Measurements from ENCODE around the gene P2RX4. TPM values are rescaled to one million over a fixed set of nuclear protein-coding genes. Genes with fewer than 3 reads are reported as not detected.
"Not testable (repeated sequence)": the region's sequence is repeated elsewhere in the genome, so short reads cannot be mapped to it uniquely, and the experiment has no call there.

P2RX4 gene
- total RNA-seq, 1 donor = 9.1 TPM

DNA sequence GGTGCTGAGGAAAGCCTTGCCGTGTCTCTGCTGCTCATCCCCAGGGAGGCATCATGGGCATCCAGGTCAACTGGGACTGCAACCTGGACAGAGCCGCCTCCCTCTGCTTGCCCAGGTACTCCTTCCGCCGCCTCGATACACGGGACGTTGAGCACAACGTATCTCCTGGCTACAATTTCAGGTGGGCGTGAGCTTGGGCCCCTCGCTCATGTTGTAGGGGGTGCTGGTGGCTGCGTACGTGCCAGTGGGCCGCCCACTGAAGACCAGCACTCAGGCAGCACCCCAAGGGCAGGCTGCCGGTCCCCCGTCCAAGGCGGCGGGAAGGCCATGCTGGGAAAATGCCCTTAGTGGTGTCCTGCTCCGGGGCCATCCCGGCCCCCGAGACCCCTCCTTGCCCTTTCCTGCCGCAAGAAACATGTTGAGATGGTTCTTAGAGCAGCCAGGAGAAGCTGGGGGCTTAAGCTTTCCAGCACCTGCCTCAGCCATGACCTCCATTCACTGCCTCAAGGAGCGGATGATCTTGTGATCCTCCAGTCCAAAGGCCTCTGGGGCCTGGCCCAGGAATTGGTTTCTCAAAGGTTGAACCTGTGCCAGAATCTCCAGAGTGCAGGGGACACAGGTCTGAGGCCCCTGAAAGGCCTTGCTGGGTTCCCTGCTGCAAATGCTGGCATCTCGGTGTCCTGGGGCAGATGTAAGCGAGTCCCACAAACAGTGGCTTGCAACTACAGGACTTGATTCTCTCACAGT lies 19.2 kb downstream of the P2RX4 start:
- DNase-seq (ENCODE audit: low read depth) = no peak
- no peak overlapping the region for H3K4me3 ChIP-seq (ENCODE audit: low read depth, low read length)
- TF ChIP-seq, protein P1, sequence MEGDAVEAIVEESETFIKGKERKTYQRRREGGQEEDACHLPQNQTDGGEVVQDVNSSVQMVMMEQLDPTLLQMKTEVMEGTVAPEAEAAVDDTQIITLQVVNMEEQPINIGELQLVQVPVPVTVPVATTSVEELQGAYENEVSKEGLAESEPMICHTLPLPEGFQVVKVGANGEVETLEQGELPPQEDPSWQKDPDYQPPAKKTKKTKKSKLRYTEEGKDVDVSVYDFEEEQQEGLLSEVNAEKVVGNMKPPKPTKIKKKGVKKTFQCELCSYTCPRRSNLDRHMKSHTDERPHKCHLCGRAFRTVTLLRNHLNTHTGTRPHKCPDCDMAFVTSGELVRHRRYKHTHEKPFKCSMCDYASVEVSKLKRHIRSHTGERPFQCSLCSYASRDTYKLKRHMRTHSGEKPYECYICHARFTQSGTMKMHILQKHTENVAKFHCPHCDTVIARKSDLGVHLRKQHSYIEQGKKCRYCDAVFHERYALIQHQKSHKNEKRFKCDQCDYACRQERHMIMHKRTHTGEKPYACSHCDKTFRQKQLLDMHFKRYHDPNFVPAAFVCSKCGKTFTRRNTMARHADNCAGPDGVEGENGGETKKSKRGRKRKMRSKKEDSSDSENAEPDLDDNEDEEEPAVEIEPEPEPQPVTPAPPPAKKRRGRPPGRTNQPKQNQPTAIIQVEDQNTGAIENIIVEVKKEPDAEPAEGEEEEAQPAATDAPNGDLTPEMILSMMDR (IDR thresholded peaks at IDR 0.05; ENCODE audit: insufficient read depth, low read length) = no peak

DNA sequence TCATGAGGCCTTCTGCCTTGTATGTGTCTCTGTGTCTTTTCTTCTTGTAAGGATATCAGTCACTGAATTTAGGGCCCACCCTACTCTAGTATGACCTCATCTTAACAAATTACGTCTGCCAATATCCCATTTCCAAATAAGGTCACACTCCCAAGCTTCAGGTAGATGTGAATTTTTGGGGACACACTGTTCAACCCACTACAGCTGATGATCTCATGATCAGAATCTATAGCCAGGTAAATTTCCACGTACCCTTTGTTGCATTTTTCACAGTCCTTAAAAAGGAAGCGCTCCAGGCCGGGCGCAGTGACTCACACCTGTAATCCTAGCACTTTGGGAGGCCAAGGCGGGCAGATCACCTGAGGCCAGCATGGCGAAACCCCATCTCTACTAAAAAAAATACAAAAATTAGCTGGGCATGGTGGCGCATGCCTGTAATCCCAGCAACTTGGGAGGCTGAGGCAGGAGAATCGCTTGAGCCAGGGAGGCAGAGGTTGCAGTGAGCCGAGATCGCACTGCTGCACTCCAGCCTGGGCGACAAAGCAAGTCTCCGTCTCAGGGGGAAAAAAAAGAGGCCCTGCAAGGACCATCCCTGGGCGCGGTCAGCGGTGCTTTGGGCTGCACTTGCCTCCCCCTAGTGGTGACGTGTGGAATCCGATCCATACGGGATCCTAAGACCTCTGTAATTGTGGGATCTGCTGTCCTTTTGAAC lies 20.1 kb downstream of the P2RX4 start:
- not testable (repeated sequence) for H3K4me3 ChIP-seq (ENCODE audit: low read depth, low read length)
- peak; percentile 76 for DNase-seq (ENCODE audit: low read depth)
- TF ChIP-seq, protein P1 (IDR thresholded peaks at IDR 0.05; ENCODE audit: insufficient read depth, low read length) = peak; percentile 92

DNA sequence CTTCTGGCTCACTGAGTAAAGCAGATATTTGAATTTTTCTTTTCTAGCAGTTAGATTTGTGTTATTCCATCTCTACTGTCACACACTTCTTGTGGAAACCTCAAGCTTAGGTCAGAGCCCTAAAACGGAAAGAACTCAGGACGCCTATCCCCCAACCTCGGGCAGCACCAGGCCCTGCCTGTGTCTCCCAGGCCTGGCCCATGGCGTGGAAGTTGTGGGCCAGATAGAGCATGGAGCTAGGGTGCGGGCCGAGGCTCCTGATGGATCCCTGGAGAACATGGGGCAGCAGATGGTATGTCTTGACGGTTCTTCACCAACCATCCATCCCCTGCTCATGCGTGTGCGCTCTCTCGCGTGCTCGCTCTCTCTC lies 20.6 kb downstream of the P2RX4 start:
- DNase-seq (ENCODE audit: low read depth) = no peak
- H3K4me3 ChIP-seq (ENCODE audit: low read depth, low read length) = no peak overlapping the region
- TF ChIP-seq, protein P1 (IDR thresholded peaks at IDR 0.05; ENCODE audit: insufficient read depth, low read length) = no peak

DNA sequence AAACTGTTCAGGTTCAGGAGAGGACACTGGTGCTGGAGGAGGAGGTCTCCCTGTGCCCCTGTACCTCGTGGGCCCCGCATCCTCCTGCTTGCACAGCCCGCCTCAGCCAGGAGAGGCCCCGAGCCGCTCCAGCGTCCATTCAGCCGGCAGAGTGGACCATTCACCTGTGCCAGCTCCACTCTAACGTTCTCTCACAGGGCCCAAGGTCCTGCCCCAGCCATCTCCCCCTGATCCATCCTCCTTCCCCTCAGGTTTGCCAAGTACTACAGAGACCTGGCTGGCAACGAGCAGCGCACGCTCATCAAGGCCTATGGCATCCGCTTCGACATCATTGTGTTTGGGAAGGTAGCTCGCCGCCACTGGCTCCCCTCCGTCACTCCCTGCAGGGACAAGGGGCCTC lies 22.2 kb downstream of the P2RX4 start:
- no peak overlapping the region for H3K4me3 ChIP-seq (ENCODE audit: low read depth, low read length)
- DNase-seq (ENCODE audit: low read depth) = no peak
- TF ChIP-seq, protein P1 (IDR thresholded peaks at IDR 0.05; ENCODE audit: insufficient read depth, low read length) = no peak

DNA sequence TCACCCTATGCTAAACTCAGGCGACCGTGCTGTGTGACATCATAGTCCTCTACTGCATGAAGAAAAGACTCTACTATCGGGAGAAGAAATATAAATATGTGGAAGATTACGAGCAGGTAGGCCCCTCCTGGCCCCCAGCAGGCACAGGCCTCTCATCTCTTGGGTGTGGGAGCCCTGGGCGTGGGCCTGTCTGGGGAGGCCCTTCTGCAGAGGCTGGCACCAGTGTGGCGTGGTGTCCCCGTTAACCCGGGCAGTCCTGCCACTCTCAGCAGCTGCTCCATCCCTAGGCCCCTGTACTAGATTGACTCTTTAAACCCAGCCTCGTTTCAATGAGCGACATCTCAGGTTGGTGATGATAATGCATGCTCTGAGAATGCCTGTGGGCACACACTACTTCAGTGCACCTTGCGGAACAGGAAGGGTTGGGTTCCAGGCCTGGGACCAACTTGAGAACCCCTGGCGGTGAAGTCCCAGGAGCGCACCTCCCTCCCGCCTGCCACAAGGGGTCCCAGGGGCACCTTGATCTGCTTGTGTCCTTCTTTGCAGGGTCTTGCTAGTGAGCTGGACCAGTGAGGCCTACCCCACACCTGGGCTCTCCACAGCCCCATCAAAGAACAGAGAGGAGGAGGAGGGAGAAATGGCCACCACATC lies 23.2 kb downstream of the P2RX4 start:
- TF ChIP-seq, protein P1 (IDR thresholded peaks at IDR 0.05; ENCODE audit: insufficient read depth, low read length) = no peak
- no peak overlapping the region for H3K4me3 ChIP-seq (ENCODE audit: low read depth, low read length)
- DNase-seq (ENCODE audit: low read depth) = no peak

DNA sequence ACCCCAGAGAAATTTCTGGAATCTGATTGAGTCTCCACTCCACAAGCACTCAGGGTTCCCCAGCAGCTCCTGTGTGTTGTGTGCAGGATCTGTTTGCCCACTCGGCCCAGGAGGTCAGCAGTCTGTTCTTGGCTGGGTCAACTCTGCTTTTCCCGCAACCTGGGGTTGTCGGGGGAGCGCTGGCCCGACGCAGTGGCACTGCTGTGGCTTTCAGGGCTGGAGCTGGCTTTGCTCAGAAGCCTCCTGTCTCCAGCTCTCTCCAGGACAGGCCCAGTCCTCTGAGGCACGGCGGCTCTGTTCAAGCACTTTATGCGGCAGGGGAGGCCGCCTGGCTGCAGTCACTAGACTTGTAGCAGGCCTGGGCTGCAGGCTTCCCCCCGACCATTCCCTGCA lies 23.7 kb downstream of the P2RX4 start:
- TF ChIP-seq, protein P1 (IDR thresholded peaks at IDR 0.05; ENCODE audit: insufficient read depth, low read length) = no peak
- no peak for DNase-seq (ENCODE audit: low read depth)
- no peak overlapping the region for H3K4me3 ChIP-seq (ENCODE audit: low read depth, low read length)
